H9 (cell line): ENCODE data around the gene LARP1. TPM values are rescaled to one million over a fixed set of nuclear protein-coding genes. Genes with fewer than 3 reads are reported as not detected.
A peak's percentile ranks its signal among the peaks of the same experiment; 100 is the strongest.

Experiments
- DNase-seq: peaks from one replicate; pipeline ENCODE4 v3.0.0-alpha.2; 2017
- H2AFZ ChIP-seq: one replicate; pipeline ENCODE4 v1.6.1; 2013; ENCODE audit warnings: mild to moderate bottlenecking, low read length, control low read depth, moderate library complexity
- H2AK5ac ChIP-seq: 2 replicates; pipeline ENCODE4 v1.6.1; 2013; ENCODE audit warnings: low read length, control low read depth, mixed read lengths; ENCODE audit not compliant: insufficient read length
- H2BK120ac ChIP-seq: one replicate; pipeline ENCODE4 v1.6.1; 2013; ENCODE audit warnings: low read depth, mild to moderate bottlenecking, low read length, control low read depth, inconsistent platforms; ENCODE audit not compliant: poor library complexity, severe bottlenecking
- H2BK12ac ChIP-seq: 2 replicates; pipeline ENCODE4 v1.6.1; 2013; ENCODE audit warnings: low read length, control low read depth, mixed read lengths, low read depth; ENCODE audit not compliant: insufficient read length
- H2BK15ac ChIP-seq: 2 replicates; pipeline ENCODE4 v1.6.1; 2013; ENCODE audit warnings: low read depth, low read length, control low read depth
- H2BK20ac ChIP-seq: one replicate; pipeline ENCODE4 v1.6.1; 2013; ENCODE audit warnings: low read depth, mild to moderate bottlenecking, low read length, control low read depth, inconsistent platforms; ENCODE audit not compliant: poor library complexity, severe bottlenecking
- H2BK5ac ChIP-seq: 2 replicates; pipeline ENCODE4 v1.6.1; 2013; ENCODE audit warnings: low read length, control low read depth, mixed read lengths; ENCODE audit not compliant: insufficient read length
- H3K14ac ChIP-seq: 2 replicates; pipeline ENCODE4 v1.6.1; 2013; ENCODE audit warnings: low read length, control low read depth; ENCODE audit not compliant: insufficient read depth
- H3K18ac ChIP-seq: 2 replicates; pipeline ENCODE4 v1.6.1; 2013; ENCODE audit warnings: low read depth, mild to moderate bottlenecking, mixed read lengths, low read length, control low read depth; ENCODE audit not compliant: insufficient read length
- H3K23ac ChIP-seq: 2 replicates; pipeline ENCODE4 v1.6.1; 2013; ENCODE audit warnings: low read length, control low read depth, mixed read lengths, low read depth; ENCODE audit not compliant: insufficient read length
- H3K23me2 ChIP-seq: 2 replicates; pipeline ENCODE4 v1.6.1; 2013; ENCODE audit warnings: low read depth, mild to moderate bottlenecking, mixed read lengths, low read length, control low read depth; ENCODE audit not compliant: insufficient read length, poor library complexity, severe bottlenecking
- H3K27ac ChIP-seq: 2 replicates; pipeline ENCODE4 v1.5.1; 2013; ENCODE audit warnings: low read length, control low read depth, mixed read lengths, low read depth; ENCODE audit not compliant: insufficient read length
- H3K27me3 ChIP-seq: 2 replicates; pipeline ENCODE4 v1.6.1; 2013; ENCODE audit warnings: low read length, control low read depth, inconsistent platforms; ENCODE audit not compliant: insufficient read depth
- H3K4ac ChIP-seq: 2 replicates; pipeline ENCODE4 v1.6.1; 2013; ENCODE audit warnings: low read depth, mild to moderate bottlenecking, control low read depth, inconsistent platforms, low read length, moderate library complexity
- H3K4me1 ChIP-seq: 2 replicates; pipeline ENCODE4 v1.6.1; 2013; ENCODE audit warnings: low read length, control low read depth, inconsistent platforms; ENCODE audit not compliant: insufficient read depth
- H3K4me2 ChIP-seq: 2 replicates; pipeline ENCODE4 v1.6.1; 2013; ENCODE audit warnings: low read length, control low read depth, mixed read lengths; ENCODE audit not compliant: insufficient read length, insufficient read depth
- H3K56ac ChIP-seq: 2 replicates; pipeline ENCODE4 v1.6.1; 2013; ENCODE audit warnings: low read depth, mild to moderate bottlenecking, mixed read lengths, low read length, control low read depth; ENCODE audit not compliant: insufficient read length
- H3K79me1 ChIP-seq: 2 replicates; pipeline ENCODE4 v1.6.1; 2013; ENCODE audit warnings: low read depth, mild to moderate bottlenecking, moderate library complexity, low read length, control low read depth, inconsistent platforms; ENCODE audit not compliant: insufficient read depth, poor library complexity, severe bottlenecking
- H3K79me2 ChIP-seq: 2 replicates; pipeline ENCODE4 v1.6.1; 2013; ENCODE audit warnings: low read length, control low read depth, inconsistent platforms; ENCODE audit not compliant: insufficient read depth
- H3K9ac ChIP-seq: 2 replicates; pipeline ENCODE4 v1.6.1; 2013; ENCODE audit warnings: low read length, control low read depth, mixed read lengths; ENCODE audit not compliant: insufficient read length; ENCODE audit errors: extremely low read depth
- H3K9me3 ChIP-seq: one replicate; pipeline ENCODE4 v1.6.1; 2013; ENCODE audit warnings: low read depth, low read length, inconsistent platforms; ENCODE audit not compliant: control insufficient read depth
- H3T11ph ChIP-seq: one replicate; pipeline ENCODE4 v1.6.1; 2013; ENCODE audit warnings: mild to moderate bottlenecking, low read length, control low read depth, inconsistent platforms
- H4K20me1 ChIP-seq: one replicate; pipeline ENCODE4 v1.6.1; 2013; ENCODE audit not compliant: control insufficient read depth, insufficient read length, insufficient read depth
- H4K5ac ChIP-seq: 2 replicates; pipeline ENCODE4 v1.6.1; 2013; ENCODE audit warnings: low read depth, mild to moderate bottlenecking, mixed read lengths, low read length, control low read depth; ENCODE audit not compliant: insufficient read length
- H4K8ac ChIP-seq: replicated peaks from 2 replicates; pipeline ENCODE4 v1.6.1; 2013; ENCODE audit warnings: low read length, control low read depth, mixed read lengths, low read depth; ENCODE audit not compliant: insufficient read length
- H4K91ac ChIP-seq: 2 replicates; pipeline ENCODE4 v1.6.1; 2013; ENCODE audit warnings: low read depth, mild to moderate bottlenecking, moderate library complexity, mixed read lengths, low read length, control low read depth; ENCODE audit not compliant: insufficient read length
- H3K27ac Mint-ChIP-seq, 3 experiments: 2 replicates in 2 of 3; 3 replicates in 1 of 3; pipeline ENCODE4 v1.8.0; 2020 to 2021; ENCODE audit warnings: mixed read lengths in 3 of 3, mild to moderate bottlenecking in 1 of 3, moderate library complexity in 1 of 3
- H3K27me3 Mint-ChIP-seq: 2 replicates; pipeline ENCODE4 v1.8.0; 2021; ENCODE audit warnings: low read depth, mild to moderate bottlenecking, moderate library complexity, mixed read lengths
- H3K36me3 Mint-ChIP-seq, 3 experiments: 2 replicates in 2 of 3; 3 replicates in 1 of 3; pipeline ENCODE4 v1.8.0; 2020 to 2021; ENCODE audit warnings: low read depth in 3 of 3, mixed read lengths in 3 of 3; ENCODE audit not compliant: insufficient read depth in 1 of 3
- H3K4me1 Mint-ChIP-seq, 2 experiments: 2 replicates each; pipeline ENCODE4 v1.8.0; 2020; ENCODE audit warnings: mixed read lengths in 2 of 2
- H3K4me3 Mint-ChIP-seq, 2 experiments: 2 replicates in 1 of 2; 3 replicates in 1 of 2; pipeline ENCODE4 v1.8.0; 2020 to 2021; ENCODE audit warnings: mild to moderate bottlenecking in 2 of 2, mixed read lengths in 2 of 2, moderate library complexity in 1 of 2
- H3K9me3 Mint-ChIP-seq, 2 experiments: 2 replicates in 1 of 2; 3 replicates in 1 of 2; pipeline ENCODE4 v1.8.0; 2020; ENCODE audit warnings: mild to moderate bottlenecking in 2 of 2, mixed read lengths in 2 of 2, moderate library complexity in 1 of 2
- WGBS: extraction: QIAGEN DNeasy Blood & Tissue Kit; methylation state at CpG from one replicate; pipeline ENCODE4 v1.1.7; 2013; ENCODE audit warnings: missing lambda C conversion rate, low lambda C conversion rate, mixed read lengths; ENCODE audit not compliant: insufficient read length; ENCODE audit errors: extremely low coverage; 5-methylcytosine and 5-hydroxymethylcytosine counted together
- total RNA-seq: library from RNA; stranded (reverse); gene quantifications from 2 replicates; pipeline ENCODE4 v1.2.1, GENCODE V29; 2021
- TF ChIP-seq, protein P1 (sequence below): fragments of 200-600 bp; sonication (generic); conservative IDR thresholded peaks from 3 replicates; pipeline ENCODE4 v1.8.0; 2021; ENCODE audit warnings: antibody characterized with exemption, mild to moderate bottlenecking

LARP1 gene
- total RNA-seq, 1 experiment from 2014 or later, result 405 TPM

DNA sequence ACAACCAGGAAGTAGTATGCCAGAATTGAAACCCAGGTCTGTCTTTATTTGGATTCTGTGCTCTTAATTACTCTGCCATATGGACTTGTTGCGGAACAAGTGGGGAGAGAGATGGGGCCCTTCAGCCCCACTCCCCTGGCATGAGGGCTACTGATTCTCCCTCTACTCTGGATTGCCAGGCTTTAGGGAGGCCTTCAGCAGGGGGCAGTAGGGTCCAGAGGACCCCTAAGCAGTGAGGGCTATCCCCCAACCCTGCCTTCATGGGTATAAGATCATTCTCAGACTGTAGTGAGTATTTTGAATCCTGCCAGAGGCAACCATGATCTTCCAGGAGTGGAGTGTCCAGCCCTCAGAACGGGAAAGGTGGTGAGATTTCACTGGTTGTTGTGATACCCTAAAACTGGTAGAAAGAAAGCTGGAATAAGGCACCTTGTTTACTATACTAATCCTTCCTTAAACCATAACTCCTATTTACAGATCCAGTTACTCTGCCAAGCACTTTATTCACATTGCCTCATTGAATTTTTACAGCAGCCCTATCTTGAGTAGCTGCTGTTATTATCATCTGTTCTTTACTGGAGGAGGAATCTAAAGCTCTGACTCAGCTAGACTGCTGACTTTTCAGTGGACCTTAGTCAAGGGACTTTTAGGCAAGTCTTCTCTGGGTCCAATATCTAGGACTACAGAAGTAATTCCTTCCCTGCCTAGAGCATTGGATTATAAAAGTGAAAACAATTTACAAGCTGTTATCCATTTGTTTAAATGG lies 31.3 kb upstream of the LARP1 start:
- no peak overlapping the region for H3K4ac ChIP-seq
- H4K91ac ChIP-seq, result no peak overlapping the region
- no peaks in the 10 kb centered on the region; the same call in 1 of the 2 replicates for H3K79me2 ChIP-seq
- H3K4me1 ChIP-seq, result peaks cover 9% of the 10 kb centered on the region
- H3K9me3 Mint-ChIP-seq, result no peaks in the 10 kb centered on the region
- H3K23me2 ChIP-seq, result no peaks in the 10 kb centered on the region
- H2BK120ac ChIP-seq, result no peak overlapping the region
- WGBS, result no CpG with 5 or more reads among the region's 2 CpGs
- H3K56ac ChIP-seq, result no peak overlapping the region
- H3K9me3 ChIP-seq, result no peaks in the 10 kb centered on the region
- H3K79me1 ChIP-seq, result no peaks in the 10 kb centered on the region
- DNase-seq, result no peak
- H3K27ac Mint-ChIP-seq, result peak overlapping the region in 1 of 3 experiments; percentile 60; a peak in 2 of 7 replicates
- no peak overlapping the region for H3K9ac ChIP-seq
- H3K4me2 ChIP-seq, result no peak overlapping the region
- no peak overlapping the region for H3K14ac ChIP-seq
- H3K18ac ChIP-seq, result no peak overlapping the region
- no peak overlapping the region for H3K4me3 Mint-ChIP-seq
- no peaks in the 10 kb centered on the region for H3K27me3 Mint-ChIP-seq
- H3K27me3 ChIP-seq, result no peaks in the 10 kb centered on the region
- H3K36me3 Mint-ChIP-seq, result no peaks in the 10 kb centered on the region
- no peak overlapping the region for H4K5ac ChIP-seq
- H3T11ph ChIP-seq, result no peak overlapping the region
- no peak overlapping the region for H3K27ac ChIP-seq
- no peak overlapping the region for H2BK15ac ChIP-seq
- H3K23ac ChIP-seq, result no peak overlapping the region
- peaks cover 38 to 47% of the 10 kb centered on the region in 2 experiments for H3K4me1 Mint-ChIP-seq
- H2AK5ac ChIP-seq, result no peak overlapping the region
- H4K8ac ChIP-seq, result no peak overlapping the region
- no peak overlapping the region for H2AFZ ChIP-seq
- TF ChIP-seq, protein P1, sequence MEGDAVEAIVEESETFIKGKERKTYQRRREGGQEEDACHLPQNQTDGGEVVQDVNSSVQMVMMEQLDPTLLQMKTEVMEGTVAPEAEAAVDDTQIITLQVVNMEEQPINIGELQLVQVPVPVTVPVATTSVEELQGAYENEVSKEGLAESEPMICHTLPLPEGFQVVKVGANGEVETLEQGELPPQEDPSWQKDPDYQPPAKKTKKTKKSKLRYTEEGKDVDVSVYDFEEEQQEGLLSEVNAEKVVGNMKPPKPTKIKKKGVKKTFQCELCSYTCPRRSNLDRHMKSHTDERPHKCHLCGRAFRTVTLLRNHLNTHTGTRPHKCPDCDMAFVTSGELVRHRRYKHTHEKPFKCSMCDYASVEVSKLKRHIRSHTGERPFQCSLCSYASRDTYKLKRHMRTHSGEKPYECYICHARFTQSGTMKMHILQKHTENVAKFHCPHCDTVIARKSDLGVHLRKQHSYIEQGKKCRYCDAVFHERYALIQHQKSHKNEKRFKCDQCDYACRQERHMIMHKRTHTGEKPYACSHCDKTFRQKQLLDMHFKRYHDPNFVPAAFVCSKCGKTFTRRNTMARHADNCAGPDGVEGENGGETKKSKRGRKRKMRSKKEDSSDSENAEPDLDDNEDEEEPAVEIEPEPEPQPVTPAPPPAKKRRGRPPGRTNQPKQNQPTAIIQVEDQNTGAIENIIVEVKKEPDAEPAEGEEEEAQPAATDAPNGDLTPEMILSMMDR, result no peak
- H4K20me1 ChIP-seq, result no peaks in the 10 kb centered on the region
- no peak overlapping the region for H2BK20ac ChIP-seq
- no peak overlapping the region for H2BK12ac ChIP-seq
- H2BK5ac ChIP-seq, result no peak overlapping the region
